ENCODE data around the gene PAK6. TPM values are rescaled to one million over a fixed set of nuclear protein-coding genes. Genes with fewer than 3 reads are reported as not detected.

Gene PAK6
- total and polyA plus RNA-seq, 9 of the 15 experiments (the other 6 are each of a cell fraction or from before 2014, with no cell fraction given) = 0.03 to 0.74 (median 0.16) TPM; not detected in 2

GRCh38 chr15:40310001-40310959, 71.4 kb downstream of the PAK6 start (continued):
- TF ChIP-seq CHAMP1 (IDR thresholded peaks at IDR 0.05) = no peak
- 0 out of 2 replicates have a peak, but pooled peaks have one; percentile 13 for TF ChIP-seq ATF7 (IDR thresholded peaks at IDR 0.05)
- peak; percentile 93 to 95 (median 94) for TF ChIP-seq CTCF (IDR thresholded peaks at IDR 0.05 in 2 of 3, conservative IDR thresholded peaks at IDR 0.05 in 1 of 3; ENCODE audit: insufficient read depth in 2 of 3, low read depth in 1 of 3, low read length in 3 of 3)
- TF ChIP-seq NR2F6 (CRISPR knock-in tag; IDR thresholded peaks at IDR 0.05) = no peak
- no peak for TF ChIP-seq GTF2F1 (IDR thresholded peaks at IDR 0.05; ENCODE audit: low read depth, low read length)
- no peak for TF ChIP-seq ZNF445 (CRISPR knock-in tag; IDR thresholded peaks at IDR 0.05; ENCODE audit: low read depth)
- no peak for TF ChIP-seq PPARD (CRISPR knock-in tag; IDR thresholded peaks at IDR 0.05)
- TF ChIP-seq HNRNPK (IDR thresholded peaks at IDR 0.05; ENCODE audit: low read depth, low read length, poor library complexity, severe bottlenecking) = no peak
- TF ChIP-seq MEF2A (IDR thresholded peaks at IDR 0.05; ENCODE audit: control insufficient read depth, low read depth, low read length) = no peak
- TF ChIP-seq NFATC3 (IDR thresholded peaks at IDR 0.05) = no peak
- no peak for TF ChIP-seq ZNF41 (CRISPR knock-in tag; conservative IDR thresholded peaks at IDR 0.05)
- TF ChIP-seq HMG20A (CRISPR knock-in tag; conservative IDR thresholded peaks at IDR 0.05) = no peak
- TF ChIP-seq ARID4B (CRISPR knock-in tag; IDR thresholded peaks at IDR 0.05) = no peak
- no peak for TF ChIP-seq FOSL1 (tag; conservative IDR thresholded peaks at IDR 0.05)
- TF ChIP-seq CHD4 (IDR thresholded peaks at IDR 0.05; ENCODE audit: insufficient read depth, insufficient replicate concordance, low read depth, low read length, poor library complexity, severe bottlenecking) = peak; percentile 83
- TF ChIP-seq CBX3 (IDR thresholded peaks at IDR 0.05; ENCODE audit: borderline replicate concordance in 1 of 2, low read length in 2 of 2) = no peak
- TF ChIP-seq CC2D1A (IDR thresholded peaks at IDR 0.05) = peak; percentile 76
- no peak for TF ChIP-seq RAD51 (IDR thresholded peaks at IDR 0.05; ENCODE audit: borderline replicate concordance, low read depth)

All from K562 (cell line).